Measurements from ENCODE around the gene MUC20.
"Not testable (repeated sequence)": the region's sequence is repeated elsewhere in the genome, so short reads cannot be mapped to it uniquely, and the experiment has no call there.

Gene MUC20

GRCh38 chr3:195711813-195712534 is 8.8 kb upstream of the MUC20 start:
- no peak for DNase-seq (ENCODE audit: low read depth)
- H3K4me3 ChIP-seq (ENCODE audit: low read depth, low read length): no peak overlapping the region
- TF ChIP-seq MAX (IDR thresholded peaks at IDR 0.05; ENCODE audit: low read depth, low read length) (no peak), CTCF (IDR thresholded peaks at IDR 0.05; ENCODE audit: low read depth, low read length) (no peak), POLR2A (IDR thresholded peaks at IDR 0.05; ENCODE audit: extremely low read depth, insufficient read length) (no peak), MYC (IDR thresholded peaks at IDR 0.05; ENCODE audit: low read depth, low read length) (no peak)

GRCh38 chr3:195712535-195712910 is 8.3 kb upstream of the MUC20 start:
- H3K4me3 ChIP-seq (ENCODE audit: low read depth, low read length); DNase-seq (ENCODE audit: low read depth): not testable (repeated sequence)

DNA sequence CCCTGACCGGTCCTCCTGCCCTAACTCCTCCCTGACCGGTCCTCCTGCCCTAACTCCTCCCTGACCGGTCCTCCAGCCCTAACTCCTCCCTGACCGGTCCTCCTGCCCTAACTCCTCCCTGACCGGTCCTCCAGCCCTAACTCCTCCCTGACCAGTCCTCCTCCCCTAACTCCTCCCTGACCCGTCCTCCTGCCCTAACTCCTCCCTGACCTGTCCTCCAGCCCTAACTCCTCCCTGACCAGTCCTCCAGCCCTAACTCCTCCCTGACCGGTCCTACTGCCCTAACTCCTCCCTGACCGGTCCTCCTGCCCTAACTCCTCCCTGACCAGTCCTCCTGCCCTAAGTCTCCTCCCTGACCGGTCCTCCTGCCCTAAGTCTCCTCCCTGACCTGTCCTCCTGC is 7.6 kb upstream of the MUC20 start:
- H3K4me3 ChIP-seq (ENCODE audit: low read depth, low read length): not testable (repeated sequence)
- peak; percentile 46 for DNase-seq (ENCODE audit: low read depth)

DNA sequence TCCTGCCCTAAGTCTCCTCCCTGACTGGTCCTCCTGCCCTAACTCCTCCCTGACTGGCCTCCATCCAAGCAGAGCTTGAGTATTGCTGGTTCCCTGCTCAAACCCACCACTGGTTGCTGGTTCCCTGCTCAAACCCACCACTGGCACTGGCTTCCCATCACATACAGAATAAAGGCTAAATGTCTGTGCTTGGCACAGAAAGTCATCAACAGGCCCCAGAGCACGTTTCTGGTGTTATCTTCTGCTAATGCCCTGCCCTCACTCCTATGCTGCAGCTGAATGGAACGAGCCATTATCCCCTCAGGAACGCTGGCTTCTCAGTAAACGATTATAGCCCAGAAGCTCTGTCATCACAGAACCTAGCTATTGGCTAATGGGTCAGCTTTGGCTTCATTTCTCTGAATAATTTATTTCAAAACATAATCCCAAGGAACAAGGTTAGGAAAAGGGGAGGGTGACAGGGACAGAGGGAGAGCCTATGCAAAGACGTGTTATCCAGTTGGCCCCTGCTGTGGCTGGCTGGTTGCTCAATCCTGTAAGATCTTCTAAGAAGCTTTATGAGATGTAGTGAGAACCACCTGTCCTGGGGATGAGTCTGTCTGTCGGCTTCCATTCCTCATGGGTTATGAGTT is 6.3 kb upstream of the MUC20 start:
- no peak overlapping the region for H3K4me3 ChIP-seq (ENCODE audit: low read depth, low read length)
- TF ChIP-seq POLR2A (IDR thresholded peaks at IDR 0.05; ENCODE audit: extremely low read depth, insufficient read length) (no peak), CTCF (IDR thresholded peaks at IDR 0.05; ENCODE audit: low read depth, low read length) (no peak), MYC (IDR thresholded peaks at IDR 0.05; ENCODE audit: low read depth, low read length) (no peak)
- DNase-seq (ENCODE audit: low read depth): peak; percentile 32

- no peak for DNase-seq (ENCODE audit: low read depth)
- TF ChIP-seq CTCF (IDR thresholded peaks at IDR 0.05; ENCODE audit: low read depth, low read length) (no peak), MYC (IDR thresholded peaks at IDR 0.05; ENCODE audit: low read depth, low read length) (no peak), MAX (IDR thresholded peaks at IDR 0.05; ENCODE audit: low read depth, low read length) (no peak), POLR2A (IDR thresholded peaks at IDR 0.05; ENCODE audit: extremely low read depth, insufficient read length) (no peak)
- no peak overlapping the region for H3K4me3 ChIP-seq (ENCODE audit: low read depth, low read length)
Measured at GRCh38 chr3:195715134-195715533, 5.6 kb upstream of the MUC20 start.

- TF ChIP-seq MYC (IDR thresholded peaks at IDR 0.05; ENCODE audit: low read depth, low read length) (no peak), MAX (IDR thresholded peaks at IDR 0.05; ENCODE audit: low read depth, low read length) (no peak), CTCF (IDR thresholded peaks at IDR 0.05; ENCODE audit: low read depth, low read length) (no peak), POLR2A (IDR thresholded peaks at IDR 0.05; ENCODE audit: extremely low read depth, insufficient read length) (no peak)
- DNase-seq (ENCODE audit: low read depth): no peak
- no peak overlapping the region for H3K4me3 ChIP-seq (ENCODE audit: low read depth, low read length)
Measured at GRCh38 chr3:195715583-195716266, 5.1 kb upstream of the MUC20 start.

DNA sequence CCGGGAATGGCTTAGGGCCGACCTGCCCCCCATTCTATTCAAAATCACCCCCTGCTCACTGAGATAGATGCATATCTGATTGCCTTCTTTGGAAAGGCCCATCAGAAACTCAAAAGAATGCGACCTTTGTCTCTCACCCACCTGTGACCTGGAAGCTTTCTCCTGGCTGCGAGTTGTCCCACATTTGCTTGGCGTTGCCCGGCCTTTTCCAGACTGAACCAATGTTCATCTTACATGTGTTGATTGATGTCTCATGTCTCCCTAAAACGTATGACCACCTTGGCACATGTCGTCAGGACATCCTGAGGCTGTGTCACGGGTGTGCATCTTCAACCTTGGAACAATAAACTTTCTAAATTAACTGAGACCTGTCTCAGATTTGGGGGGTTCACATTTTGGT is 3.4 kb upstream of the MUC20 start:
- TF ChIP-seq MAX (IDR thresholded peaks at IDR 0.05; ENCODE audit: low read depth, low read length) (no peak), MYC (IDR thresholded peaks at IDR 0.05; ENCODE audit: low read depth, low read length) (no peak), CTCF (IDR thresholded peaks at IDR 0.05; ENCODE audit: low read depth, low read length) (no peak), POLR2A (IDR thresholded peaks at IDR 0.05; ENCODE audit: extremely low read depth, insufficient read length) (no peak)
- no peak for DNase-seq (ENCODE audit: low read depth)
- no peak overlapping the region for H3K4me3 ChIP-seq (ENCODE audit: low read depth, low read length)

Data from NB4 (cell line).